HepG2 (cell line): ENCODE measurements around the gene SAPCD1. TPM values are rescaled to one million over a fixed set of nuclear protein-coding genes. Genes with fewer than 3 reads are reported as not detected.
A peak's percentile ranks its signal among the peaks of the same experiment; 100 is the strongest.

Experiments used
- DZIP1 ChIP-seq: sonication (generic); formaldehyde crosslinking; IDR thresholded peaks from 2 replicates; pipeline ENCODE4 v1.5.0; 2020; ENCODE audit warnings: mild to moderate bottlenecking, missing genetic modification reagents
- ERF ChIP-seq: IDR thresholded peaks from 2 replicates; pipeline ENCODE4 v1.6.1; 2018; ENCODE audit warnings: missing biosample characterization, missing genetic modification reagents
- ETV6 ChIP-seq: sonication (generic); formaldehyde crosslinking; conservative IDR thresholded peaks from 2 replicates; pipeline ENCODE4 v1.4.0; 2020; ENCODE audit warnings: missing genetic modification reagents
- GATAD2A ChIP-seq: IDR thresholded peaks from 2 replicates; pipeline ENCODE4 v1.6.1; 2016
- PLRG1 ChIP-seq: fragments of 450-650 bp; conservative IDR thresholded peaks from 2 replicates; pipeline ENCODE4 v1.6.1; 2016
- RAD21 ChIP-seq: fragments of 450-650 bp; formaldehyde crosslinking; IDR thresholded peaks from 2 replicates; pipeline ENCODE4 v1.5.0; 2020; ENCODE audit warnings: mild to moderate bottlenecking
- SOX5 ChIP-seq: IDR thresholded peaks from 2 replicates; pipeline ENCODE4 v1.6.1; 2016; ENCODE audit warnings: borderline replicate concordance
- SP140L ChIP-seq: sonication (generic); formaldehyde crosslinking; IDR thresholded peaks from 2 replicates; pipeline ENCODE4 v1.4.0; 2020; ENCODE audit warnings: missing genetic modification reagents, borderline replicate concordance
- XRCC5 ChIP-seq: fragments of 200-400 bp; formaldehyde crosslinking; optimal IDR thresholded peaks from 2 replicates; pipeline ENCODE3; 2017; ENCODE audit warnings: mild to moderate bottlenecking, low read length
- ZMYM3 ChIP-seq: sonication (generic); formaldehyde crosslinking; IDR thresholded peaks from 2 replicates; pipeline ENCODE4 v1.5.1; 2020; ENCODE audit warnings: mild to moderate bottlenecking, missing genetic modification reagents
- ZNF253 ChIP-seq: sonication (generic); formaldehyde crosslinking; IDR thresholded peaks from 2 replicates; pipeline ENCODE4 v1.8.0; 2022; ENCODE audit warnings: mild to moderate bottlenecking, missing genetic modification reagents, borderline replicate concordance
- ZNF367 ChIP-seq: sonication (generic); formaldehyde crosslinking; IDR thresholded peaks from 2 replicates; pipeline ENCODE4 v1.4.0; 2020; ENCODE audit warnings: missing genetic modification reagents, borderline replicate concordance
- ZNF382 ChIP-seq: sonication (generic); formaldehyde crosslinking; IDR thresholded peaks from 2 replicates; pipeline ENCODE4 v1.5.0; 2020; ENCODE audit warnings: missing genetic modification reagents, mild to moderate bottlenecking, borderline replicate concordance
- ZNF430 ChIP-seq: sonication (generic); formaldehyde crosslinking; IDR thresholded peaks from 2 replicates; pipeline ENCODE4 v1.9.0; 2021; ENCODE audit warnings: mild to moderate bottlenecking, missing genetic modification reagents
- ZNF567 ChIP-seq: sonication (generic); formaldehyde crosslinking; IDR thresholded peaks from 2 replicates; pipeline ENCODE4 v1.8.1; 2023; ENCODE audit warnings: mild to moderate bottlenecking, missing genetic modification reagents, borderline replicate concordance
- ZNF891 ChIP-seq: sonication (generic); formaldehyde crosslinking; IDR thresholded peaks from 2 replicates; pipeline ENCODE4 v1.5.0; 2020; ENCODE audit warnings: mild to moderate bottlenecking, missing genetic modification reagents
- polyA plus RNA-seq, 8 experiments: library from polyadenylated mRNA; depleted of rRNA in 3 of 8; stranded (reverse) in 7 of 8; unstranded in 1 of 8; fragments of >200 nt; fragmentation: Illumina TruSeq in 4 of 8; extraction: Trizol in 4 of 8; gene quantifications; 2 replicates each; pipeline versions ENCODE4 v1.2.1 to v1.2.3, GENCODE V29; 2011 to 2016; ENCODE audit warnings: low read depth in 4 of 8, missing spikeins in 1 of 8, mixed read lengths in 1 of 8; ENCODE audit not compliant: insufficient read depth in 1 of 8
- total RNA-seq, 5 experiments: library from RNA; depleted of rRNA; stranded (reverse); fragments of >200 nt; fragmentation: Illumina TruSeq; extraction: Trizol; gene quantifications; 2 replicates each; pipeline ENCODE4 v1.2.3, GENCODE V29; 2016; ENCODE audit warnings: low read depth in 1 of 5
- TF ChIP-seq, protein P1 (sequence below), 2 experiments: sonication (generic) in 1 of 2; formaldehyde crosslinking in 1 of 2; IDR thresholded peaks; 2 replicates each; pipeline versions ENCODE4 v1.4.0 to v1.6.1; 2018 to 2020; ENCODE audit warnings: missing genetic modification reagents in 2 of 2, borderline replicate concordance in 1 of 2, low read depth in 1 of 2, mild to moderate bottlenecking in 1 of 2, missing biosample characterization in 1 of 2
- TF ChIP-seq, protein P2 (sequence below): sonication (generic); formaldehyde crosslinking; IDR thresholded peaks from 2 replicates; pipeline ENCODE4 v1.4.0; 2020; ENCODE audit warnings: missing genetic modification reagents
- TF ChIP-seq, protein P3 (sequence below): sonication (generic); formaldehyde crosslinking; IDR thresholded peaks from 2 replicates; pipeline ENCODE4 v1.5.1; 2020; ENCODE audit warnings: mild to moderate bottlenecking, missing genetic modification reagents, moderate library complexity

The SAPCD1 gene
- total and polyA plus RNA-seq, 2 of the 13 experiments (the other 11 are each of a cell fraction or from before 2014, with no cell fraction given): 2.5 to 3.9 TPM

- TF ChIP-seq SP140L (no peak), RAD21 (peak; percentile 33), PLRG1 (no peak), ZNF430 (CRISPR knock-in tag) (no peak), DZIP1 (CRISPR knock-in tag) (0 out of 2 replicates have a peak, but pooled peaks have one; percentile 19), SOX5 (CRISPR knock-in tag) (0 out of 2 replicates have a peak, but pooled peaks have one; percentile 14), GATAD2A (CRISPR knock-in tag) (peak; percentile 39; the same call in 1 of the 2 replicates), ERF (CRISPR knock-in tag) (no peak), ZNF382 (no peak), ZNF567 (CRISPR knock-in tag) (no peak), XRCC5 (peak; percentile 73), ZNF253 (CRISPR knock-in tag) (0 out of 2 replicates have a peak, but pooled peaks have one; percentile 17), ZMYM3 (CRISPR knock-in tag) (no peak), ZNF891 (peak; percentile 27; the same call in 1 of the 2 replicates), ZNF367 (CRISPR knock-in tag) (no peak), ETV6 (CRISPR knock-in tag) (no peak)
- TF ChIP-seq, protein P1, sequence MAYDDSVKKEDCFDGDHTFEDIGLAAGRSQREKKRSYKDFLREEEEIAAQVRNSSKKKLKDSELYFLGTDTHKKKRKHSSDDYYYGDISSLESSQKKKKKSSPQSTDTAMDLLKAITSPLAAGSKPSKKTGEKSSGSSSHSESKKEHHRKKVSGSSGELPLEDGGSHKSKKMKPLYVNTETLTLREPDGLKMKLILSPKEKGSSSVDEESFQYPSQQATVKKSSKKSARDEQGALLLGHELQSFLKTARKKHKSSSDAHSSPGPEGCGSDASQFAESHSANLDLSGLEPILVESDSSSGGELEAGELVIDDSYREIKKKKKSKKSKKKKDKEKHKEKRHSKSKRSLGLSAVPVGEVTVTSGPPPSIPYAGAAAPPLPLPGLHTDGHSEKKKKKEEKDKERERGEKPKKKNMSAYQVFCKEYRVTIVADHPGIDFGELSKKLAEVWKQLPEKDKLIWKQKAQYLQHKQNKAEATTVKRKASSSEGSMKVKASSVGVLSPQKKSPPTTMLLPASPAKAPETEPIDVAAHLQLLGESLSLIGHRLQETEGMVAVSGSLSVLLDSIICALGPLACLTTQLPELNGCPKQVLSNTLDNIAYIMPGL (CRISPR knock-in tag; IDR thresholded peaks at IDR 0.05; ENCODE audit: borderline replicate concordance in 1 of 2, low read depth in 1 of 2): peak in 1 of 2 experiments; percentile 49; a peak in 1 of 4 replicates
- TF ChIP-seq, protein P2, sequence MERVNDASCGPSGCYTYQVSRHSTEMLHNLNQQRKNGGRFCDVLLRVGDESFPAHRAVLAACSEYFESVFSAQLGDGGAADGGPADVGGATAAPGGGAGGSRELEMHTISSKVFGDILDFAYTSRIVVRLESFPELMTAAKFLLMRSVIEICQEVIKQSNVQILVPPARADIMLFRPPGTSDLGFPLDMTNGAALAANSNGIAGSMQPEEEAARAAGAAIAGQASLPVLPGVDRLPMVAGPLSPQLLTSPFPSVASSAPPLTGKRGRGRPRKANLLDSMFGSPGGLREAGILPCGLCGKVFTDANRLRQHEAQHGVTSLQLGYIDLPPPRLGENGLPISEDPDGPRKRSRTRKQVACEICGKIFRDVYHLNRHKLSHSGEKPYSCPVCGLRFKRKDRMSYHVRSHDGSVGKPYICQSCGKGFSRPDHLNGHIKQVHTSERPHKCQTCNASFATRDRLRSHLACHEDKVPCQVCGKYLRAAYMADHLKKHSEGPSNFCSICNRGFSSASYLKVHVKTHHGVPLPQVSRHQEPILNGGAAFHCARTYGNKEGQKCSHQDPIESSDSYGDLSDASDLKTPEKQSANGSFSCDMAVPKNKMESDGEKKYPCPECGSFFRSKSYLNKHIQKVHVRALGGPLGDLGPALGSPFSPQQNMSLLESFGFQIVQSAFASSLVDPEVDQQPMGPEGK (CRISPR knock-in tag): peak; percentile 41; the same call in 1 of the 2 replicates
- TF ChIP-seq, protein P3, sequence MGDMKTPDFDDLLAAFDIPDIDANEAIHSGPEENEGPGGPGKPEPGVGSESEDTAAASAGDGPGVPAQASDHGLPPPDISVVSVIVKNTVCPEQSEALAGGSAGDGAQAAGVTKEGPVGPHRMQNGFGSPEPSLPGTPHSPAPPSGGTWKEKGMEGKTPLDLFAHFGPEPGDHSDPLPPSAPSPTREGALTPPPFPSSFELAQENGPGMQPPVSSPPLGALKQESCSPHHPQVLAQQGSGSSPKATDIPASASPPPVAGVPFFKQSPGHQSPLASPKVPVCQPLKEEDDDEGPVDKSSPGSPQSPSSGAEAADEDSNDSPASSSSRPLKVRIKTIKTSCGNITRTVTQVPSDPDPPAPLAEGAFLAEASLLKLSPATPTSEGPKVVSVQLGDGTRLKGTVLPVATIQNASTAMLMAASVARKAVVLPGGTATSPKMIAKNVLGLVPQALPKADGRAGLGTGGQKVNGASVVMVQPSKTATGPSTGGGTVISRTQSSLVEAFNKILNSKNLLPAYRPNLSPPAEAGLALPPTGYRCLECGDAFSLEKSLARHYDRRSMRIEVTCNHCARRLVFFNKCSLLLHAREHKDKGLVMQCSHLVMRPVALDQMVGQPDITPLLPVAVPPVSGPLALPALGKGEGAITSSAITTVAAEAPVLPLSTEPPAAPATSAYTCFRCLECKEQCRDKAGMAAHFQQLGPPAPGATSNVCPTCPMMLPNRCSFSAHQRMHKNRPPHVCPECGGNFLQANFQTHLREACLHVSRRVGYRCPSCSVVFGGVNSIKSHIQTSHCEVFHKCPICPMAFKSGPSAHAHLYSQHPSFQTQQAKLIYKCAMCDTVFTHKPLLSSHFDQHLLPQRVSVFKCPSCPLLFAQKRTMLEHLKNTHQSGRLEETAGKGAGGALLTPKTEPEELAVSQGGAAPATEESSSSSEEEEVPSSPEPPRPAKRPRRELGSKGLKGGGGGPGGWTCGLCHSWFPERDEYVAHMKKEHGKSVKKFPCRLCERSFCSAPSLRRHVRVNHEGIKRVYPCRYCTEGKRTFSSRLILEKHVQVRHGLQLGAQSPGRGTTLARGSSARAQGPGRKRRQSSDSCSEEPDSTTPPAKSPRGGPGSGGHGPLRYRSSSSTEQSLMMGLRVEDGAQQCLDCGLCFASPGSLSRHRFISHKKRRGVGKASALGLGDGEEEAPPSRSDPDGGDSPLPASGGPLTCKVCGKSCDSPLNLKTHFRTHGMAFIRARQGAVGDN (CRISPR knock-in tag): peak; percentile 23
Measured at GRCh38 chr6:31791324-31792089, 29.1 kb downstream of the SAPCD1 start (continued).
